ENCODE results near the gene CRIM1.
A peak's percentile ranks its signal among the peaks of the same experiment; 100 is the strongest.

CRIM1 gene

GRCh38 chr2:36449943-36450392 lies 94.4 kb downstream of the CRIM1 start:
- Histone ChIP-seq H3K27me3 (ENCODE audit: control insufficient read depth in 1 of 2, insufficient read depth in 2 of 2, low read length in 2 of 2) (no peaks in the 10 kb centered on the region), H3K4me3 (ENCODE audit: low read depth in 1 of 2, low read length in 2 of 2) (no peak overlapping the region), H3K36me3 (ENCODE audit: control insufficient read depth in 1 of 2, insufficient read depth in 2 of 2, low read length in 2 of 2) (peaks cover 0 to 15% of the 10 kb centered on the region in 2 donors), H3K27ac (ENCODE audit: low read depth, low read length) (no peak overlapping the region), H3K4me1 (ENCODE audit: control insufficient read depth in 1 of 2, insufficient read depth in 2 of 2, low read length in 2 of 2) (peaks cover 0 to 10% of the 10 kb centered on the region in 2 donors), H3K9me3 (ENCODE audit: control insufficient read depth in 1 of 2, low read length in 2 of 2) (no peaks in the 10 kb centered on the region), H3K9ac (ENCODE audit: low read depth in 1 of 2, low read length in 2 of 2) (no peak overlapping the region)

- Histone ChIP-seq H3K4me3 (ENCODE audit: low read depth in 1 of 2, low read length in 2 of 2) (no peak overlapping the region), H3K9me3 (ENCODE audit: control insufficient read depth in 1 of 2, low read length in 2 of 2) (no peaks in the 10 kb centered on the region), H3K27ac (ENCODE audit: low read depth, low read length) (peak overlapping the region; percentile 33), H3K36me3 (ENCODE audit: control insufficient read depth in 1 of 2, insufficient read depth in 2 of 2, low read length in 2 of 2) (peaks cover 0 to 15% of the 10 kb centered on the region in 2 donors), H3K27me3 (ENCODE audit: control insufficient read depth in 1 of 2, insufficient read depth in 2 of 2, low read length in 2 of 2) (no peaks in the 10 kb centered on the region), H3K9ac (ENCODE audit: low read depth in 1 of 2, low read length in 2 of 2) (no peak overlapping the region), H3K4me1 (ENCODE audit: control insufficient read depth in 1 of 2, insufficient read depth in 2 of 2, low read length in 2 of 2) (peaks cover 0 to 10% of the 10 kb centered on the region in 2 donors)
Measured at GRCh38 chr2:36450466-36451196, 95.1 kb downstream of the CRIM1 start.

- H3K9ac ChIP-seq (ENCODE audit: low read depth in 1 of 2, low read length in 2 of 2): no peak overlapping the region
- H3K9me3 ChIP-seq (ENCODE audit: control insufficient read depth in 1 of 2, low read length in 2 of 2): no peaks in the 10 kb centered on the region
- no peaks in the 10 kb centered on the region for H3K27me3 ChIP-seq (ENCODE audit: control insufficient read depth in 1 of 2, insufficient read depth in 2 of 2, low read length in 2 of 2)
- H3K36me3 ChIP-seq (ENCODE audit: control insufficient read depth in 1 of 2, insufficient read depth in 2 of 2, low read length in 2 of 2): peaks cover 0 to 15% of the 10 kb centered on the region in 2 donors
- H3K4me1 ChIP-seq (ENCODE audit: control insufficient read depth in 1 of 2, insufficient read depth in 2 of 2, low read length in 2 of 2): peaks cover 0 to 7% of the 10 kb centered on the region in 2 donors
- H3K4me3 ChIP-seq (ENCODE audit: low read depth in 1 of 2, low read length in 2 of 2): no peak overlapping the region
- H3K27ac ChIP-seq (ENCODE audit: low read depth, low read length): no peak overlapping the region
Measured at GRCh38 chr2:36451512-36451911, 95.9 kb downstream of the CRIM1 start.

- Histone ChIP-seq H3K4me1 (ENCODE audit: control insufficient read depth in 1 of 2, insufficient read depth in 2 of 2, low read length in 2 of 2) (peaks cover 3 to 8% of the 10 kb centered on the region in 2 donors), H3K27me3 (ENCODE audit: control insufficient read depth in 1 of 2, insufficient read depth in 2 of 2, low read length in 2 of 2) (no peaks in the 10 kb centered on the region), H3K36me3 (ENCODE audit: control insufficient read depth in 1 of 2, insufficient read depth in 2 of 2, low read length in 2 of 2) (peaks cover 0 to 14% of the 10 kb centered on the region in 2 donors), H3K27ac (ENCODE audit: low read depth, low read length) (no peak overlapping the region), H3K4me3 (ENCODE audit: low read depth in 1 of 2, low read length in 2 of 2) (no peak overlapping the region), H3K9me3 (ENCODE audit: control insufficient read depth in 1 of 2, low read length in 2 of 2) (no peaks in the 10 kb centered on the region), H3K9ac (ENCODE audit: low read depth in 1 of 2, low read length in 2 of 2) (no peak overlapping the region)
Measured at GRCh38 chr2:36452260-36452659, 96.7 kb downstream of the CRIM1 start.

- Histone ChIP-seq H3K9me3 (ENCODE audit: control insufficient read depth in 1 of 2, low read length in 2 of 2) (no peaks in the 10 kb centered on the region), H3K27me3 (ENCODE audit: control insufficient read depth in 1 of 2, insufficient read depth in 2 of 2, low read length in 2 of 2) (no peaks in the 10 kb centered on the region), H3K27ac (ENCODE audit: low read depth, low read length) (no peak overlapping the region), H3K36me3 (ENCODE audit: control insufficient read depth in 1 of 2, insufficient read depth in 2 of 2, low read length in 2 of 2) (peaks cover 0 to 7% of the 10 kb centered on the region in 2 donors), H3K4me1 (ENCODE audit: control insufficient read depth in 1 of 2, insufficient read depth in 2 of 2, low read length in 2 of 2) (peaks cover 6 to 11% of the 10 kb centered on the region in 2 donors), H3K4me3 (ENCODE audit: low read depth in 1 of 2, low read length in 2 of 2) (no peak overlapping the region), H3K9ac (ENCODE audit: low read depth in 1 of 2, low read length in 2 of 2) (no peak overlapping the region)
Measured at GRCh38 chr2:36453652-36454051, 98.1 kb downstream of the CRIM1 start.

GRCh38 chr2:36455011-36455410 lies 99.4 kb downstream of the CRIM1 start:
- H3K27ac ChIP-seq (ENCODE audit: low read depth, low read length): no peak overlapping the region
- H3K4me3 ChIP-seq (ENCODE audit: low read depth in 1 of 2, low read length in 2 of 2): no peak overlapping the region
- H3K36me3 ChIP-seq (ENCODE audit: control insufficient read depth in 1 of 2, insufficient read depth in 2 of 2, low read length in 2 of 2): peaks cover 0 to 3% of the 10 kb centered on the region in 2 donors
- H3K27me3 ChIP-seq (ENCODE audit: control insufficient read depth in 1 of 2, insufficient read depth in 2 of 2, low read length in 2 of 2): no peaks in the 10 kb centered on the region
- no peaks in the 10 kb centered on the region for H3K9me3 ChIP-seq (ENCODE audit: control insufficient read depth in 1 of 2, low read length in 2 of 2)
- no peak overlapping the region for H3K9ac ChIP-seq (ENCODE audit: low read depth in 1 of 2, low read length in 2 of 2)
- H3K4me1 ChIP-seq (ENCODE audit: control insufficient read depth in 1 of 2, insufficient read depth in 2 of 2, low read length in 2 of 2): peaks cover 9 to 18% of the 10 kb centered on the region in 2 donors

GRCh38 chr2:36455788-36456187 lies 100.2 kb downstream of the CRIM1 start:
- H3K4me3 ChIP-seq (ENCODE audit: low read depth in 1 of 2, low read length in 2 of 2): no peak overlapping the region
- peaks cover 11 to 22% of the 10 kb centered on the region in 2 donors for H3K4me1 ChIP-seq (ENCODE audit: control insufficient read depth in 1 of 2, insufficient read depth in 2 of 2, low read length in 2 of 2)
- no peak overlapping the region for H3K27ac ChIP-seq (ENCODE audit: low read depth, low read length)
- no peak overlapping the region for H3K9ac ChIP-seq (ENCODE audit: low read depth in 1 of 2, low read length in 2 of 2)
- H3K36me3 ChIP-seq (ENCODE audit: control insufficient read depth in 1 of 2, insufficient read depth in 2 of 2, low read length in 2 of 2): peaks cover 0 to 3% of the 10 kb centered on the region in 2 donors
- no peaks in the 10 kb centered on the region for H3K27me3 ChIP-seq (ENCODE audit: control insufficient read depth in 1 of 2, insufficient read depth in 2 of 2, low read length in 2 of 2)
- no peaks in the 10 kb centered on the region for H3K9me3 ChIP-seq (ENCODE audit: control insufficient read depth in 1 of 2, low read length in 2 of 2)

- no peaks in the 10 kb centered on the region for H3K9me3 ChIP-seq (ENCODE audit: control insufficient read depth in 1 of 2, low read length in 2 of 2)
- H3K27me3 ChIP-seq (ENCODE audit: control insufficient read depth in 1 of 2, insufficient read depth in 2 of 2, low read length in 2 of 2): no peaks in the 10 kb centered on the region
- H3K4me3 ChIP-seq (ENCODE audit: low read depth in 1 of 2, low read length in 2 of 2): peak overlapping the region in 1 of 2 donors; percentile 45
- peaks cover 15 to 28% of the 10 kb centered on the region in 2 donors for H3K4me1 ChIP-seq (ENCODE audit: control insufficient read depth in 1 of 2, insufficient read depth in 2 of 2, low read length in 2 of 2)
- H3K36me3 ChIP-seq (ENCODE audit: control insufficient read depth in 1 of 2, insufficient read depth in 2 of 2, low read length in 2 of 2): peaks cover 0 to 3% of the 10 kb centered on the region in 2 donors
- peak overlapping the region; percentile 47 for H3K27ac ChIP-seq (ENCODE audit: low read depth, low read length)
- no peak overlapping the region for H3K9ac ChIP-seq (ENCODE audit: low read depth in 1 of 2, low read length in 2 of 2)
Measured at GRCh38 chr2:36456227-36457175, 100.9 kb downstream of the CRIM1 start.

- no peak overlapping the region for H3K27ac ChIP-seq (ENCODE audit: low read depth, low read length)
- no peak overlapping the region for H3K9ac ChIP-seq (ENCODE audit: low read depth in 1 of 2, low read length in 2 of 2)
- no peak overlapping the region for H3K4me3 ChIP-seq (ENCODE audit: low read depth in 1 of 2, low read length in 2 of 2)
Measured at GRCh38 chr2:36458106-36458505, 102.5 kb downstream of the CRIM1 start.

GRCh38 chr2:36459725-36460137 lies 104.2 kb downstream of the CRIM1 start:
- H3K27ac ChIP-seq (ENCODE audit: low read depth, low read length): no peak overlapping the region
- no peak overlapping the region for H3K9ac ChIP-seq (ENCODE audit: low read depth in 1 of 2, low read length in 2 of 2)
- peaks cover 15 to 29% of the 10 kb centered on the region in 2 donors for H3K4me1 ChIP-seq (ENCODE audit: control insufficient read depth in 1 of 2, insufficient read depth in 2 of 2, low read length in 2 of 2)

More at GRCh38 chr2:36458106-36458505, 102.5 kb downstream of the CRIM1 start:
- Histone ChIP-seq H3K36me3 (ENCODE audit: control insufficient read depth in 1 of 2, insufficient read depth in 2 of 2, low read length in 2 of 2) (peaks cover 0 to 3% of the 10 kb centered on the region in 2 donors), H3K4me1 (ENCODE audit: control insufficient read depth in 1 of 2, insufficient read depth in 2 of 2, low read length in 2 of 2) (peaks cover 15 to 29% of the 10 kb centered on the region in 2 donors), H3K27me3 (ENCODE audit: control insufficient read depth in 1 of 2, insufficient read depth in 2 of 2, low read length in 2 of 2) (no peaks in the 10 kb centered on the region), H3K9me3 (ENCODE audit: control insufficient read depth in 1 of 2, low read length in 2 of 2) (no peaks in the 10 kb centered on the region)

More at GRCh38 chr2:36459725-36460137, 104.2 kb downstream of the CRIM1 start:
- no peak overlapping the region for H3K4me3 ChIP-seq (ENCODE audit: low read depth in 1 of 2, low read length in 2 of 2)
- H3K27me3 ChIP-seq (ENCODE audit: control insufficient read depth in 1 of 2, insufficient read depth in 2 of 2, low read length in 2 of 2): no peaks in the 10 kb centered on the region
- peaks cover 0 to 4% of the 10 kb centered on the region in 2 donors for H3K36me3 ChIP-seq (ENCODE audit: control insufficient read depth in 1 of 2, insufficient read depth in 2 of 2, low read length in 2 of 2)
- no peaks in the 10 kb centered on the region for H3K9me3 ChIP-seq (ENCODE audit: control insufficient read depth in 1 of 2, low read length in 2 of 2)

All from duodenal mucosa (tissue), 2 donors.